OCI-M1 (cell line): ENCODE data around the gene ASB5.
"Not testable (repeated sequence)": the region's sequence is repeated elsewhere in the genome, so short reads cannot be mapped to it uniquely, and the experiment has no call there.

ENCODE experiments used
- DNase-seq: peaks from one replicate; lab custom pipeline; 2025; lab: John Stamatoyannopoulos, UW

Gene ASB5, protein sequence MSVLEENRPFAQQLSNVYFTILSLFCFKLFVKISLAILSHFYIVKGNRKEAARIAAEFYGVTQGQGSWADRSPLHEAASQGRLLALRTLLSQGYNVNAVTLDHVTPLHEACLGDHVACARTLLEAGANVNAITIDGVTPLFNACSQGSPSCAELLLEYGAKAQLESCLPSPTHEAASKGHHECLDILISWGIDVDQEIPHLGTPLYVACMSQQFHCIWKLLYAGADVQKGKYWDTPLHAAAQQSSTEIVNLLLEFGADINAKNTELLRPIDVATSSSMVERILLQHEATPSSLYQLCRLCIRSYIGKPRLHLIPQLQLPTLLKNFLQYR

GRCh38 chr4:176268963-176269362, at the start of gene ASB5:
Gene ASB5 (minus strand): TSS chr4:176269222. CDS start chr4:176269108, 114 bp downstream.
- DNase-seq = no peak

DNA sequence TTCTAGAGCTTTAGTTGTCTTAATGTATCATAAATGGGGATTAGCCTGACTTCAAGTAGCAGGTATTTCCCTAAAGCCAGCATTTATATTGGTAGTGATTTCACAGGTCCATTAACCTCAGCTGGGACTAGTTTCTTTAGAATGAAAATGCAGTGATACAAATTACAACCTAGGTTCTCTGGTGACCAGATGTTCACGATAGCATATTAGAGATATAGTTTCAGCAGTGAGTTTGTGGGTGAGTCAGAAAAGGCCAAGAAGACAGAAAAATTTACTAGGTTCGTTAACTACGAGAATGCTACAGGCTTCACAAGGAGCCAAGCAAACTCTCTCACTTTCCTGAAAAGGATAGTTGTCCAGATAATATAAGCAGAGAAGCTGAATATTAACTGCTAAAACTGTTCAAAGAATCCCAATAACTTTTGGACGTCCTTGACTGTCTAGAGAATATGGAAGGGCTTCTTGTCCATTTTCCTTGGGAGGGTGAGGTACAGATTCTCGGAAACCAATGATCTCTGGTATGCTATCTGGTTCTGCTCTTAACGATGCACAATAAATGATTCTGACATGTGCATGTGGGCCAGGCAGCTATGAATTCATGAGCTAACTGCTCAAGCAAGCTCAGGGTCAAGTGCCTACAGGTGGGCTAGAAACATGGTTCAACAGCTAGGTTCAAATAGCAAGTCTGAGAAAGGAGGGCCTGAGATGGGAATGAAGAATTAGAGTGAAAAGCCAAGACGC, 44.7 kb upstream of the ASB5 start:
- DNase-seq = no peak

- DNase-seq = no peak
Measured at GRCh38 chr4:176309772-176310171, 40.8 kb upstream of the ASB5 start.

GRCh38 chr4:176309046-176309445, 40.0 kb upstream of the ASB5 start:
- no peak for DNase-seq

DNA sequence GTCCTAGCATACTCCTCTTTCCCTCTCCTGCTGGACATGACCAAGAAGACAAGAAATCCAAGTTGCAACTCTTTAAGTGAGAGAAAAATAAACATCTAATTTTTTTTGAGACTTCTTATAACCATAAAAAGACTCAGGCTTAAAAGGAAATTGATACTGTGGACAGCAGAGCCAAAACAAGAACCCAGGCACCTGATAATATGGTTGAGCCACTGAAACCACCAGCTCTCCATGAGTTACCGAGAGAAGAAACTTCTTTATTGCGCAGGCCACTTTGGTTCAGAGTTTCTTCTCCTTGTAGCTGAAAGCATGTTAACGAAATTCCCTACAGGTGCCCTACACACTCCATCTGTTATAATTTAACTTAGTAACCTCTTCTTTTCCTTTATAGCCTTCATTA, 39.4 kb upstream of the ASB5 start:
- DNase-seq = no peak

- DNase-seq = no peak
Measured at GRCh38 chr4:176307666-176307930, 38.6 kb upstream of the ASB5 start.

- DNase-seq = no peak
Measured at GRCh38 chr4:176306837-176307665, 38.0 kb upstream of the ASB5 start.

DNA sequence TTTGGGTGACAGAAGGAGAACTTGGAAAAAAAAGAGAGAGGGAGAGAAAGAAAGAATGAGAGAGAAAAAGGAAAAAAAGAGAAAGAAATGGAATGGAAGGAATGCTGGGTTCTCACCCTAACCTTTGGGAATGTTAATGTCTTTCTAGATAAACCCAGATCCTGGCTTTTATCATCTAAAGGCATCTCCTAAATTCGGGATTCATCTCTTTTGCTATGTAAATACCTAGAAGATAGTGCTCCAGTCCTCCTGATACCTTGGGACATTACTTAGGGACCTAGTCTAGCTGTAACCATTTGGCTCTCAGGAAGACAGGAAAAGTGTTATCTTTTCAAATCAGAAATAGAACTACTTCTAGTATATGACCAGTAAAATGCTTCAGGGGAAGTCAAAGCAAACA, 34.9 kb upstream of the ASB5 start:
- DNase-seq = no peak

DNA sequence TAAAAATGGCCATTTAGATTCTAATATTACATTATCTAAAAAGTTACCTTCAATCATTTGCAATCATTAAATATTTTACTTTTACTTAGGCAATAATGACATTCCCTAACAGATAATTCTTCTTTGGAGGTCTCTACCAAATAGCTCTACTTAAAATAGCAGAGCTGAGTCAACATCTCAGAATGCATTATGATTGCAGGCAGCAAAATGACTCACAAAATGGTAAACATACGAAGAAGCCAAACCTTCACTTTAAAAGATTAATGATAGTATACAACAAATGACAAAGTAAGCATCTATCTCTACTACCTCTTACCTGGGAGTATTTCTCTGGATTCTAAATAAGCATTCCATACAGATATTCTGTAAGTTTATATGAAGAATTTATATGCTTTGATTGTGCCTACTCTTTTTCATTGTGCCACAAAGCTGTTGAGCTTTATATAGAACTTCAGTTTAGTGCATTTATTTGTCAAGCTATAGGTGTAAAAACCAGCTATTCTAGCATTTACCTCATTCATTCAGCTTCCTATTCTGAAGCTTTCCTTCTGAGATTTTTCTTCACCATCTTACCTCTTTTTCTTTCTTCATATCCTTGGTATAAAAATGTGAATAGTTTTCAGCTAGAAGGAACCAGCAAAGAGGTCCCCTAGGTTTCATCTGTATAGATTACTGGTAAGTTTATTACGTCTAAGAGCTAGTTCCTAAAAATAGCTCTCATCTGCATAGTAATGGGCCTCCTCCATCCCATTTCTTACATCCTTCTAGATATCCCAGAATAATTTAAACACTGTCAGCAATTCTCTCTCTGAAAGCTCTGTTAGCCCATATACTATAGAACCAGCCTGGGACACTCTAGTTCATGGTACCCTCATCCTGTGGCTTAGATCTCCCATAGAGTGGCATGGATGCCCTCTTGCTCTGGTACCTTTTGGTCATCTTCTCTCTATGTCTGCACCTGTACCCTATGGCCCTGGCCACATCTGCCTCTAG, 33.6 kb upstream of the ASB5 start:
- no peak for DNase-seq

DNA sequence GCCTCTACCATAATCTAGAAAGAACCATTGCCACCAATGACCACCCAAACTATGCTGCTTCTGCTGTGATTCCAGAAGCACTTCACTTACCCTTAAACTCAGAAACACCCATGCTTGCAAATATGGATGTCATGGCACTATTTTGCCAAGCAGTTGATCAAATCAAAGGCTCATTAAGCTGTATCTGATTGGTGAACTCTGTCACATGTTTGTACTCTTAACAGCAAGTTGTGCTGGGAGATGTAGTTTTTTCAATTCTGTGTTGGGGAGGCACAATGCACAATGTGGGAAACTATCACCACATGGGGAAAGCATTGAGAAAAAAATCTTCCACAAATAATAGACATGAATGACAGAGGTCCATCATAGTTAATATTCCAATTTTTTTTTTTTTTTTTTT, 31.5 kb upstream of the ASB5 start:
- no peak for DNase-seq

DNA sequence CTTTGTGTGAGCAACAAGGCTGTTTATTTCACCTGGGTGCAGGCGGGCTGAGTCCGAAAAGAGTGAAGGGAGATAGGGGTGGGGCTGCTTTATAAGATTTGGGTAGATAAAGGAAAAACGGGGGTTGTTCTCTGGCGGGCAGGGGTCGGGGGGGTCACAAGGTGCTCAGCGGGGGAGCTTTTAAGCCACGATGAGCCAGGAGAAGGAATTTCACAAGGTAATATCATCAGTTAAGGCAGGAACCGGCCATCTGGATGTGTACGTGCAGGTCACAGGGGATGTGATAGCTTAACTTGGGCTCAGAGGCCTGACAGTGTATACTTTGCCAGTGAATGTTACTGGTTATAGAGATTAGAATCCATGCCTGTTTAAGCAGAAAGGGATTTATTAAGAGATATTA, 31.0 kb upstream of the ASB5 start:
- no peak for DNase-seq

DNA sequence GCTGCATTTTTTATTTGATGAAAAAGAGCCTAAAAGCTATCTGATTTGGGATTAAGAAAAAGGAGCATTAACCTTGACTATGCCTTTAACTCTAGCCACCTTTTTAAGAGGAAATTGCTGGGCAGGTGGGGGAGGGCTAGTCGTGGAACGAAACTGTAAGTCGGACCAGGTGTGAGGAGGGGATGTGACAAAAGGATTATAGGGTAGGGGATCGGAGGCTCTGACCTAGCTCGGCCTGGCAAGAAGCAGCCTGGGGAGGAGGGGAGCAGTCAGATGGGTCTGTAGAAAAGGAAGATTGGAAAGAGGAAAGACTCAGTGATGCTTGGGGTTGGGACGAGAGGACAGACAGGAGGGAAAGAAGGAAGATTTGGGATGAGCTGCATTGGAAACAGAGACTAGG, 29.6 kb upstream of the ASB5 start:
- no peak for DNase-seq

GRCh38 chr4:176295907-176296306, 26.9 kb upstream of the ASB5 start:
- not testable (repeated sequence) for DNase-seq

DNA sequence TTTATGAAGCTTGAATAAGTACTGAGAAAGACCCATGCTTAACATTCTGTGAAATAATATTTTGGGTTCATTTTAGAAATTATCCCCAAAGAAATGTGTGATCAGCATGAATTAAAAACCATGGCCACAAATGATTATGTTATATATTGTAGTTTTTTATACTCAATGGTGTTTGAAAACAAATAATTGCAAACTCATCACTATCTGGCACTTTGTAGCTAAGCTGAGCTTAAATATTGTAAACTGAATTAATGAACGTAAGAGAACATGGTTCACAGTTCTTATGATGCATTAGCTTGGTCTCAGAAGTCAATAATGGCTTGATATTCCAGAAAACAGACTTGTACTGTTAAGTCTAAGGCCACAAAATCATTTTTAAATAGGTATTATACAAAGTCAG, 24.6 kb upstream of the ASB5 start:
- no peak for DNase-seq

DNA sequence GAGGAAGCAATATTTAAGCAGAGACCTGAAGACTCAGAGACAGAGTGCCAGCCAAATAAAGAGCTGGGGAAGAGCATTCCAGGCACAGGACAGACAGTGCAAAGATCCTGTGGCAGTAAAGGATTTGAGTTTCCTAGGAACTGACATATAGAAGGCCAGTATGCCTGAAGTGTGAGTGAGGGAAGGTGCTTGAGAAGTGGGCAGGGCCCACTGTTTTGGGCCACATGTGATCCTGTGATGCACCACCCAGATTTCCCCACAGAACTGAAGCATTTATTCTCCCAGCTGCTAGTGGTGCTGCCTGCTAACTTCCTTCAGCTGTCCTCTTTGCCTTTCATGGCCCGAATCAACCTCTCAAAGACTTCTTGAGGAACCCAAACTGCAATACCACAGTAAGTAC, 23.9 kb upstream of the ASB5 start:
- DNase-seq = no peak

- peak; percentile 60 for DNase-seq
Measured at GRCh38 chr4:176291748-176292147, 22.7 kb upstream of the ASB5 start.

DNA sequence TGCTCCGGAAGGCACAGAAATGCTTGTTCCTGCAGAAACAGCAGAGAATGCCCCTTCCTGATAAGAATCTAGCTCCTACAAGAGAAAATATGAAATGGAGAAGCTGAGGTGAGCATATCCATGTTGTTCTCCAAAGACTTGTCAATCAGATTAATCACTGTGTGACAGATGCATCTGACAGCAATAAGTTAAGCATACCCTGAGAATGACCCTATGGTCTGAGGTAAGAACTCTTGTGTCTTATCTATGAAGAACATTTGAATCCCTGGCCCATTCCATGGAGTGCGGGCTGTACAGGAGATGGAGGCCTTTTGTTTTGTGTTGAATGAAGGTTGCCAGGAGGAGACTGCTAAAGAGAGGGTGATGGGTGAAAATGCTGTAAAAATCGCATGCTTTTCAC, 21.5 kb upstream of the ASB5 start:
- DNase-seq = peak; percentile 46

GRCh38 chr4:176289561-176289960, 20.5 kb upstream of the ASB5 start:
- no peak for DNase-seq

GRCh38 chr4:176288020-176288419, 19.0 kb upstream of the ASB5 start:
- DNase-seq = no peak

DNA sequence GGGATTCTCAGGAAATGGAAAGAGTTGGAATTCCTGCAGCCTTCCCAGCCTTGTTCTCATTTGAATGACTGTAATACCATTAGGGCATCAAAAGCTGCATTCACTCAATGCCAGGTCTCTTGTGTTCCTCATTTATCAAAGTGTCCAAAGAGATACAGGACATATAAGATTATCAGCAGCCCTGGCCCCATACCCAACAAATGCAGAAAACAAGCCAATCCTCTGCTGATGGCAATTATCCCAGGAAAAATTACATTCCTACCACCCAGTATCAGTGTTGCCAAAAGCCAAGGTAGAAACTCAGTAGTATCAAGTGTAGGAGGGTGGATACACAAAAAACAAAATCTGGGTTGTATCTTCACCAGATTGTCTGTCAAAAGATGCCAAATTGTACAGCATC, 18.5 kb upstream of the ASB5 start:
- no peak for DNase-seq

DNA sequence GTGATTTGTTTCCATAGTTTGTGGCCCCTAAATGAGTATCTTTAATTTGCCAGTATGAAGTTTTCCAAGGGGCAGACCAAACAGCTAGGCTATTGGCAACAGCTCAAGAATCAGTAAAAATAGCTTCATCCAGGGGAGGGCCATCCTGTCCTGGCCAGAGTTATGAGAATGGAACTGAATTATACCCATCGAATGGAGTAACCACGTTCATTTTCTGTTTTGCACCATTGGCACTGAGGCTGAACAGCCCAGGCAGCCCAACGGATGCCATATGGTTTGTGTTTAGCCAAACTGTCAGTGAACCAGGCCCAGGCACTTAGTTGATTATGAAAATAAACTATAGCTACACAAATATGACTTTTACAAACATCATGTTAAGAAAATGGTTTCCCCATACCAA, 17.7 kb upstream of the ASB5 start:
- no peak for DNase-seq

- not testable (repeated sequence) for DNase-seq
Measured at GRCh38 chr4:176279560-176279959, 10.5 kb upstream of the ASB5 start.
